ENCODE data around the gene DCPS.

- TF ChIP-seq POLR2AphosphoS5 (IDR thresholded peaks at IDR 0.05; ENCODE audit: borderline replicate concordance, low read depth, low read length) (no peak), EZH2 (IDR thresholded peaks at IDR 0.05) (no peak), FOXP2 (optimal IDR thresholded peaks at IDR 0.05; ENCODE audit: control extremely low read depth, extremely low read length, insufficient read depth) (no peak)
Observed at GRCh38 chr11:126297004-126297403, 6.9 kb upstream of the DCPS start.
